NK-92 treated with Interleukin-12 subunit alpha and Interleukin-12 subunit beta, amount 100 ng/mL, for 24 hours (cell line): ENCODE data around the gene CMIP.

Experiments
- DNase-seq: peaks from one replicate; lab custom pipeline; 2025; lab: John Stamatoyannopoulos, UW

Gene CMIP

GRCh38 chr16:81639348-81639747 lies 194.7 kb downstream of the CMIP start:
- DNase-seq: no peak

GRCh38 chr16:81639931-81640680 lies 195.5 kb downstream of the CMIP start:
- DNase-seq: no peak

- DNase-seq: no peak
These were observed 196.1 kb downstream of the CMIP start for GRCh38 chr16:81640681-81641070.

- DNase-seq: no peak
These were observed 196.9 kb downstream of the CMIP start for GRCh38 chr16:81641395-81642106.

GRCh38 chr16:81642107-81642436 lies 197.5 kb downstream of the CMIP start:
- DNase-seq: no peak

- DNase-seq: no peak
These were observed 198.3 kb downstream of the CMIP start for GRCh38 chr16:81642943-81643342.

GRCh38 chr16:81645266-81645694 lies 200.7 kb downstream of the CMIP start:
- no peak for DNase-seq

GRCh38 chr16:81645925-81646324 lies 201.3 kb downstream of the CMIP start:
- no peak for DNase-seq

- DNase-seq: no peak
These were observed 202.0 kb downstream of the CMIP start for GRCh38 chr16:81646561-81646960.

GRCh38 chr16:81647527-81647926 lies 202.9 kb downstream of the CMIP start:
- DNase-seq: no peak

- no peak for DNase-seq
These were observed 205.1 kb downstream of the CMIP start for GRCh38 chr16:81649561-81650184.

GRCh38 chr16:81650281-81650680 lies 205.7 kb downstream of the CMIP start:
- no peak for DNase-seq

GRCh38 chr16:81650982-81651562 lies 206.5 kb downstream of the CMIP start:
- DNase-seq: no peak

GRCh38 chr16:81651758-81652718 lies 207.4 kb downstream of the CMIP start:
- DNase-seq: no peak

GRCh38 chr16:81652798-81653505 lies 208.3 kb downstream of the CMIP start:
- DNase-seq: no peak

- no peak for DNase-seq
These were observed 209.7 kb downstream of the CMIP start for GRCh38 chr16:81654346-81654745.

GRCh38 chr16:81655469-81656162 lies 211.0 kb downstream of the CMIP start:
- DNase-seq: no peak

- DNase-seq: no peak
These were observed 212.6 kb downstream of the CMIP start for GRCh38 chr16:81657224-81657623.

GRCh38 chr16:81657781-81658180 lies 213.2 kb downstream of the CMIP start:
- no peak for DNase-seq

- no peak for DNase-seq
These were observed 213.8 kb downstream of the CMIP start for GRCh38 chr16:81658373-81658772.
